Fibroblast of pulmonary artery (primary cell): Measurements from ENCODE around the gene EID2.

Source experiments
- DNase-seq: peaks from one replicate; pipeline ENCODE4 v3.0.0-alpha.2; 2010; ENCODE audit warnings: low read depth
- H3K4me3 ChIP-seq: replicated peaks from 2 replicates; pipeline ENCODE4 v1.5.1; 2011; ENCODE audit warnings: low read depth, mild to moderate bottlenecking, control low read depth, low read length, moderate library complexity
- TF ChIP-seq, protein P1 (sequence below): IDR thresholded peaks from 2 replicates; pipeline ENCODE4 v1.5.1; 2011; ENCODE audit warnings: mild to moderate bottlenecking, control low read depth, low read length, inconsistent platforms; ENCODE audit errors: missing control alignments

EID2 gene

DNA sequence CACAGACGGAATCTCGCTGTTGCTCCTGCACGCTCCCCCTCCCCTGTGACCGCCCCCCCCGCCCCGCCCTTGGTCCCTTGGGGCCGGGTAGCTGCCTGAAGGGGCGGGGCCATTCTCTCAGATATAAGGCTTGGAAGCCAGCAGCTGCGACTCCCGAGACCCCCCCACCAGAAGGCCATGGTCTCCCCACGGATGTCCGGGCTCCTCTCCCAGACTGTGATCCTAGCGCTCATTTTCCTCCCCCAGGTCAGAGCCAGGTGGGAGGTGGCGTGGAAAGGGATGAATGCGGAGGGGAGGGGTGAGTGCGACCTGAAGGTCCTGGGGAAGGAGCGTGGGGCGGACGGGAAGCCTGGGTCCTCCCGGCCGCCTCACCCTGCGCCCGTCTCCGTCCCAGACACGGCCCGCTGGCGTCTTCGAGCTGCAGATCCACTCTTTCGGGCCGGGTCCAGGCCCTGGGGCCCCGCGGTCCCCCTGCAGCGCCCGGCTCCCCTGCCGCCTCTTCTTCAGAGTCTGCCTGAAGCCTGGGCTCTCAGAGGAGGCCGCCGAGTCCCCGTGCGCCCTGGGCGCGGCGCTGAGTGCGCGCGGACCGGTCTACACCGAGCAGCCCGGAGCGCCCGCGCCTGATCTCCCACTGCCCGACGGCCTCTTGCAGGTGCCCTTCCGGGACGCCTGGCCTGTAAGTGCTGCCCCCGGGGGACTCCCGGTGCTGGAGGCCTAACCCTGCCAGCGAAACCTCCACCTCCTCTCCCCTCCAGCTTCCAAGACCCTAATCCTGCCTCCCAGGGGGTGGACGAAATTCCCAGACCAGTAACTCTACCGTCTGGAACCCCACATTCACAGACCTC lies 40.9 kb downstream of the EID2 start, which contains the start of gene DLL3:
DLL3 (plus strand) TSS at position 150 of the 845 bp plus-strand sequence; CDS start at position 178, 28 bp downstream.
- H3K4me3 ChIP-seq, result peak within 1 kb of the TSS; percentile 27
- TF ChIP-seq, protein P1, sequence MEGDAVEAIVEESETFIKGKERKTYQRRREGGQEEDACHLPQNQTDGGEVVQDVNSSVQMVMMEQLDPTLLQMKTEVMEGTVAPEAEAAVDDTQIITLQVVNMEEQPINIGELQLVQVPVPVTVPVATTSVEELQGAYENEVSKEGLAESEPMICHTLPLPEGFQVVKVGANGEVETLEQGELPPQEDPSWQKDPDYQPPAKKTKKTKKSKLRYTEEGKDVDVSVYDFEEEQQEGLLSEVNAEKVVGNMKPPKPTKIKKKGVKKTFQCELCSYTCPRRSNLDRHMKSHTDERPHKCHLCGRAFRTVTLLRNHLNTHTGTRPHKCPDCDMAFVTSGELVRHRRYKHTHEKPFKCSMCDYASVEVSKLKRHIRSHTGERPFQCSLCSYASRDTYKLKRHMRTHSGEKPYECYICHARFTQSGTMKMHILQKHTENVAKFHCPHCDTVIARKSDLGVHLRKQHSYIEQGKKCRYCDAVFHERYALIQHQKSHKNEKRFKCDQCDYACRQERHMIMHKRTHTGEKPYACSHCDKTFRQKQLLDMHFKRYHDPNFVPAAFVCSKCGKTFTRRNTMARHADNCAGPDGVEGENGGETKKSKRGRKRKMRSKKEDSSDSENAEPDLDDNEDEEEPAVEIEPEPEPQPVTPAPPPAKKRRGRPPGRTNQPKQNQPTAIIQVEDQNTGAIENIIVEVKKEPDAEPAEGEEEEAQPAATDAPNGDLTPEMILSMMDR, result no peak
- DNase-seq, result no peak

DNA sequence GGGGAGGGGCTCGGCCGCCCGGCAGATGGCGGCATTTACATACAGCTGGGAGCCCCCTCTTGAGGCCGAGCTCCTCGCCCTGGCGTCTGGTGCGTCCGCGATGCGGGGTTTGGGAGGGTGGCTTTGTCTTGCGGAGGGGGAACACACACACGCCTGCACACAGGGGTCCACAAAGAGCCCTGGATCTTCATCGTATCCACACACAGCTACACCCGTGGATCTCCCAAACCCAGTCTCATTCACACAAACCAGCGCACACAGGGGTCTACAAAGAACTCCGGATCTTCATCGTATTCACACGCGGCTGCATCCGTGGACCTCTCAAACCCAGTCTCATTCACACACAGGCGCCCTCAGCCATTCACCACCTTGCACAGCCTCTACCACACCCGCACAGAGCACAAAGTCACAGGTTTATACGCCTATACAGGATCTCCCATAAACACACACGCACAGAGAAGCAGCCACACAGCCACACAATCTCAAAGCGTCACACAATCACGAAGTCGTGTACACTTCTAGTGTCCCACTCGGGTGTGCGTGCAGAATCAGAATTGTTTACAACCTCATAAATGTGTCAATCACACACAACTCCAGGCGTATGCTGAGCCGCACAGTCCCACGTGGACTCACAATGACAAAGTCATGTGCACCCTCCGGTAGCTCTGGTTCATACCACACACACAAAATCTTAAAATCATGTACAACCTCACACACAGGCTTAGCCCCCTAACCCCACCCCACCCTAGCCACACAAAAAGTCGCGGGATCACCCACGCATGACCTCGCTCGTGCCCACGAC lies 41.8 kb downstream of the EID2 start:
- peak; percentile 29 for DNase-seq
- TF ChIP-seq, protein P1, result peak; percentile 23
- H3K4me3 ChIP-seq, result peak overlapping the region; percentile 27

DNA sequence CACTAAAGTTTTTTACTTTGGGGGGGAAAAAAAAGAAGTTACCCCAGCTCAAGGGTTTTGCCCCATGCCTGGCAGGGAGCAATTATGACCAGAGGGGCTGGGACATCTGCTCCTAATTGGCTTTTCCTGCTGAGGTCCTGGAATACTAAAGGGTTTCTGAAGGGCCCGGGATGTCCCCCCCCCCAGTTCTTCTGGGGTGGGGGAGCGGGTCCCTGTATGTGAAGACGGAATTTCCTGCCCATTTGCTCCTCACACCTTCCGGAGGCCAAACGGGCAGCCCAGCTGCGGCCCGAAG lies 42.3 kb downstream of the EID2 start:
- DNase-seq, result no peak
- peak overlapping the region; percentile 27 for H3K4me3 ChIP-seq
- TF ChIP-seq, protein P1, result no peak

DNA sequence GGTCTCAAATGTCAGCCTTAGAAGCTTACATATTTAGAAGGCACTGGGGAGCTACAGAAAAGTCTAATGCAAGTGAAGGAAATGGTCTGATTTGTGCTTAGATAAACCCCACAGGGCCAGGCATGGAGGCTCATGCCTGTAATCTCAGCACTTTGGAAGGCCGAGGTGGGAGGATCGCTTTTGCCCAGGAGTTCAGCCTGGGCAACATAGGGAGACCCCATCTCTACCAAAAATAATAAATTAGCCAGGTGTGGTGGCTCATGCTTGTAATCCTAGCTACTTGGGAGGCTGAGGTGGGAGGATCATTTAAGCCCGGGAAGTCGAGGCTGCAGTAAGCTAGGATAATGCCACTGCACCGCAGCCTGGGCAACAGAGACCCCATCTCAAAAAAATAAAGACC lies 43.9 kb downstream of the EID2 start:
- H3K4me3 ChIP-seq, result no peak overlapping the region
- DNase-seq, result no peak
- TF ChIP-seq, protein P1, result no peak

DNA sequence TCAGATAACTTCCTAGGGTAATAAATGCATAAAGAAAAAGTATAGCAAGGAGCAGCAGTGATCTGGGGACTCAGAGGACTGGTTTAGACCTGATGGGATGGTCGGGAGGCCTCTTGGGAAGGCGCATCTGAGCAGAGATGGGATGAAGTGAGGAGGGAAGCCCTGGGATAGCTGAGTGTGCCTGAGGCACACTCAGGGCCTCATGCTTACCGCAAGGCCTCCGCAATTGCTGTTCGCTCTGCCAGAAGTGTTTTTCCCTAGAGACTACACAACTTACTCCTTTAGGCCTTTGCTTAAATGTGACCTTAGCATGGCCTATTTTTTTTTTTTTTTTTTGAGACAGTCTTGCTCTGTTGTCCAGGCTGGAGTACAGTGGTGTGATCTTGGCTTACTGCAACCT lies 45.3 kb downstream of the EID2 start:
- TF ChIP-seq, protein P1, result no peak

DNA sequence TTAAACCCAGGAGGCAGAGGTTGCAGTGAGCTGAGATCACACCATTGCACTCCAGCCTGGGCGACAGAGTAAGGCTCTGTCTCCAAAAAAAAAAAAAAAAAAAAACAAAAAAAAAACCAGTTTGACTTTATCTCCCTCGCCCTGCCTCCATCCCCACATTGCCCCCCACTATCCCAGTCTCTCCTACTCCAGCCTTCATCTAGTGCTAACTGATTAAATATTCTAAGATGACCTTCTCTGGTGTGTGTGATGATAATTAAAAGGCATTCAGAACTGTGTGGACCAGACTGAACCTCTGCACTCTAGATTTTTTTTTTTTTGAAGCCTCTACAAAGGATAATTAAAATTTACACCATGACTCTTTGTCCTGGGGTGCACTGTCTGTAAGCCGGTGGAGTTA lies 47.2 kb downstream of the EID2 start:
- no peak overlapping the region for H3K4me3 ChIP-seq
- TF ChIP-seq, protein P1, result no peak
- DNase-seq, result no peak

More for the DNA sequence above, 45.3 kb downstream of the EID2 start:
- H3K4me3 ChIP-seq, result no peak overlapping the region
- DNase-seq, result no peak
